SK-N-SH (cell line): ENCODE measurements around the gene LDHD. TPM values are rescaled to one million over a fixed set of nuclear protein-coding genes. Genes with fewer than 3 reads are reported as not detected.

Experiments
- CTCF ChIA-PET: fragments of 300-600, 350-600 bp; formaldehyde crosslinking; extraction: SDS; loops from one replicate; lab custom pipeline; 2021; lab: Yijun Ruan, JAX
- POLR2A ChIA-PET: fragments of 350-600 bp; sonication (Branson Sonifier 250); formaldehyde crosslinking; extraction: SDS; loops from one replicate; lab custom pipeline; 2020; ENCODE audit warnings: antibody characterized with exemption, inconsistent platforms; lab: Yijun Ruan, JAX
- DNase-seq: peaks from one replicate; pipeline ENCODE4 v3.0.0; 2012
- H2AFZ ChIP-seq: fragments of 200-600 bp; sonication (generic); 2 replicates; pipeline ENCODE4 v1.8.1; 2016; ENCODE audit warnings: antibody characterized with exemption, mild to moderate bottlenecking, low read depth
- H3F3A ChIP-seq: fragments of 200-600 bp; sonication (generic); replicated peaks from 2 replicates; pipeline ENCODE3; 2016; ENCODE audit warnings: antibody characterized with exemption, mild to moderate bottlenecking; ENCODE audit not compliant: insufficient read depth
- H3K27ac ChIP-seq, 2 experiments: fragments of 200-500 bp in 1 of 2; fragments of 200-600 bp in 1 of 2; sonication (Bioruptor generic) in 1 of 2; sonication (generic), shearing (Covaris generic) in 1 of 2; 2 replicates each; pipeline versions ENCODE4 v1.5.1 to v1.6.1; 2014 to 2016; ENCODE audit warnings: low read depth in 2 of 2, inconsistent platforms in 1 of 2, low read length in 1 of 2, mild to moderate bottlenecking in 1 of 2, mixed read lengths in 1 of 2
- H3K27me3 ChIP-seq: fragments of 200-600 bp; sonication (generic), shearing (Covaris generic); 2 replicates; pipeline ENCODE4 v1.6.1; 2016; ENCODE audit warnings: mixed run types; ENCODE audit not compliant: insufficient read depth
- H3K36me3 ChIP-seq, 2 experiments: fragments of 200-500 bp in 1 of 2; fragments of 200-600 bp in 1 of 2; sonication (Bioruptor generic) in 1 of 2; sonication (generic) in 1 of 2; replicated peaks in 1 of 2; 2 replicates each; pipeline versions ENCODE3 to v1.5.1; 2014 to 2016; ENCODE audit warnings: low read length in 1 of 2, mild to moderate bottlenecking in 1 of 2; ENCODE audit not compliant: insufficient read depth in 2 of 2, control insufficient read depth in 1 of 2
- H3K4me1 ChIP-seq, 2 experiments: fragments of 200-500 bp in 1 of 2; fragments of 200-600 bp in 1 of 2; sonication (Bioruptor generic) in 1 of 2; sonication (generic), shearing (Covaris generic) in 1 of 2; 2 replicates each; pipeline versions ENCODE4 v1.5.1 to v1.6.1; 2014 to 2016; ENCODE audit warnings: low read depth in 1 of 2, low read length in 1 of 2, mixed run types in 1 of 2; ENCODE audit not compliant: insufficient read depth in 2 of 2, control insufficient read depth in 1 of 2
- H3K4me2 ChIP-seq: fragments of 200-600 bp; sonication (generic), shearing (Covaris generic); 2 replicates; pipeline ENCODE4 v1.6.1; 2017; ENCODE audit warnings: mixed run types
- H3K4me3 ChIP-seq, 2 experiments: fragments of 200-500 bp in 1 of 2; fragments of 200-600 bp in 1 of 2; sonication (Bioruptor generic) in 1 of 2; sonication (generic), shearing (Covaris generic) in 1 of 2; 2 replicates each; pipeline versions ENCODE4 v1.5.1 to v1.8.1; 2014 to 2016; ENCODE audit warnings: low read depth in 2 of 2, inconsistent platforms in 1 of 2, low read length in 1 of 2, mild to moderate bottlenecking in 1 of 2, mixed read lengths in 1 of 2, moderate library complexity in 1 of 2
- H3K79me2 ChIP-seq: fragments of 200-600 bp; sonication (generic); 2 replicates; pipeline ENCODE4 v1.8.1; 2017; ENCODE audit warnings: mild to moderate bottlenecking; ENCODE audit not compliant: insufficient read depth
- H3K9ac ChIP-seq: fragments of 200-600 bp; sonication (generic); 2 replicates; pipeline ENCODE4 v1.6.1; 2017; ENCODE audit warnings: mixed run types
- H3K9me2 ChIP-seq: fragments of 200-600 bp; sonication (generic); 2 replicates; pipeline ENCODE4 v1.6.1; 2017; ENCODE audit warnings: mixed run types
- H3K9me3 ChIP-seq: fragments of 200-600 bp; sonication (generic); 2 replicates; pipeline ENCODE4 v1.6.1; 2017; ENCODE audit warnings: mixed run types, mild to moderate bottlenecking, moderate library complexity
- H4K20me1 ChIP-seq: fragments of 200-600 bp; sonication (generic); 2 replicates; pipeline ENCODE4 v1.6.1; 2017; ENCODE audit warnings: mild to moderate bottlenecking, mixed run types; ENCODE audit not compliant: insufficient read depth
- CHD2 ChIP-seq: fragments of 150-350 bp; IDR thresholded peaks from 2 replicates; pipeline ENCODE4 v1.6.1; 2018; ENCODE audit warnings: low read length; ENCODE audit not compliant: partially characterized antibody
- CTCF ChIP-seq: fragments of 200-600 bp; sonication (generic); IDR thresholded peaks from 2 replicates; pipeline ENCODE4 v1.6.1; 2017; ENCODE audit warnings: antibody characterized with exemption, mild to moderate bottlenecking, moderate library complexity
- ELF1 ChIP-seq: IDR thresholded peaks from 2 replicates; pipeline ENCODE4 v1.4.0; 2012
- EP300 ChIP-seq, 2 experiments: IDR thresholded peaks; 2 replicates each; pipeline versions ENCODE4 v1.4.0 to v1.6.1; 2012; ENCODE audit warnings: borderline replicate concordance in 1 of 2, low read depth in 1 of 2, low read length in 1 of 2
- FOSL2 ChIP-seq: IDR thresholded peaks from 2 replicates; pipeline ENCODE4 v1.4.0; 2012; ENCODE audit warnings: low read depth, mild to moderate bottlenecking, moderate library complexity, borderline replicate concordance
- FOXJ3 ChIP-seq: sonication (generic); formaldehyde crosslinking; IDR thresholded peaks from 2 replicates; pipeline ENCODE4 v1.5.1; 2020; ENCODE audit warnings: mild to moderate bottlenecking, missing genetic modification reagents
- FOXM1 ChIP-seq: IDR thresholded peaks from 2 replicates; pipeline ENCODE4 v1.4.0; 2012; ENCODE audit warnings: low read depth, mild to moderate bottlenecking
- GABPA ChIP-seq: IDR thresholded peaks from 2 replicates; pipeline ENCODE4 v1.4.0; 2012; ENCODE audit warnings: low read depth, mild to moderate bottlenecking
- GATA2 ChIP-seq: sonication (generic); formaldehyde crosslinking; IDR thresholded peaks from 2 replicates; pipeline ENCODE4 v1.5.0; 2020; ENCODE audit warnings: mild to moderate bottlenecking, missing genetic modification reagents
- JUND ChIP-seq: IDR thresholded peaks from 2 replicates; pipeline ENCODE4 v1.4.0; 2012
- MEF2A ChIP-seq: IDR thresholded peaks from 2 replicates; pipeline ENCODE4 v1.4.0; 2012; ENCODE audit warnings: low read depth, borderline replicate concordance
- MXI1 ChIP-seq: IDR thresholded peaks from 2 replicates; pipeline ENCODE4 v1.6.1; 2012; ENCODE audit warnings: mild to moderate bottlenecking, low read depth, low read length, improper control_type of control experiment
- NRF1 ChIP-seq: IDR thresholded peaks from 2 replicates; pipeline ENCODE4 v1.6.1; 2012; ENCODE audit warnings: low read depth, mild to moderate bottlenecking, low read length
- POLR2AphosphoS5 ChIP-seq: IDR thresholded peaks from 2 replicates; pipeline ENCODE4 v1.6.1; 2012; ENCODE audit warnings: low read depth, low read length
- RAD21 ChIP-seq: IDR thresholded peaks from 2 replicates; pipeline ENCODE4 v1.6.1; 2012; ENCODE audit warnings: mild to moderate bottlenecking, low read length
- RCOR1 ChIP-seq: fragments of 150-350 bp; IDR thresholded peaks from 2 replicates; pipeline ENCODE4 v1.6.1; 2017; ENCODE audit warnings: antibody characterized with exemption, low read length
- RFX5 ChIP-seq: IDR thresholded peaks from 2 replicates; pipeline ENCODE4 v1.6.1; 2012; ENCODE audit warnings: mild to moderate bottlenecking, improper control_type of control experiment, low read length
- RXRA ChIP-seq: IDR thresholded peaks from 2 replicates; pipeline ENCODE4 v1.4.0; 2012; ENCODE audit warnings: low read depth, mild to moderate bottlenecking, borderline replicate concordance
- SIN3A ChIP-seq: IDR thresholded peaks from 2 replicates; pipeline ENCODE4 v1.6.1; 2012; ENCODE audit warnings: low read depth, mild to moderate bottlenecking, low read length, moderate library complexity, borderline replicate concordance
- SMC3 ChIP-seq: IDR thresholded peaks from 2 replicates; pipeline ENCODE4 v1.6.1; 2012; ENCODE audit warnings: low read depth, low read length, improper control_type of control experiment
- TCF12 ChIP-seq: IDR thresholded peaks from 2 replicates; pipeline ENCODE4 v1.4.0; 2012
- YY1 ChIP-seq: IDR thresholded peaks from 2 replicates; pipeline ENCODE4 v1.4.0; 2012; ENCODE audit warnings: low read depth, mild to moderate bottlenecking
- ZBTB33 ChIP-seq: IDR thresholded peaks from 2 replicates; pipeline ENCODE4 v1.4.0; 2012; ENCODE audit warnings: low read depth, borderline replicate concordance
- WGBS: methylation state at CpG from one replicate; pipeline ENCODE4 v1.1.6; 2017; ENCODE audit warnings: low lambda C conversion rate; 5-methylcytosine and 5-hydroxymethylcytosine counted together
- polyA plus RNA-seq, 3 experiments: library from polyadenylated mRNA; depleted of rRNA; stranded (reverse); fragments of >200 nt; gene quantifications; 2 replicates each; pipeline ENCODE4 v1.2.3, GENCODE V29; 2012
- TF ChIP-seq, protein P1 (sequence below): IDR thresholded peaks from 2 replicates; pipeline ENCODE4; 2012
- TF ChIP-seq, protein P2 (sequence below): fragments of 150-350 bp; IDR thresholded peaks from 2 replicates; pipeline ENCODE4 v1.6.1; 2017; ENCODE audit warnings: antibody characterized with exemption, low read length, low read depth, borderline replicate concordance
- TF ChIP-seq, protein P3 (sequence below): IDR thresholded peaks from 2 replicates; pipeline ENCODE4 v1.4.0; 2012; ENCODE audit warnings: low read depth

LDHD gene
- polyA plus RNA-seq, 1 of the 3 experiments (the other 2 are of a cell fraction) = 0.53 TPM

- ChIA-PET CTCF (interaction anchor here (0.6 to 8.5 kb wide), 62 partner anchors 9 to 403 kb away, joined by 3 to 182 read pairs (median 4); partner anchors contain the start of genes WDR59, ZFP1 and ZNRF1), POLR2A (interaction anchor here (0.5 to 2.3 kb wide), 3 partner anchors 94 to 331 kb away, joined by 3 to 12 read pairs (median 4); partner anchors contain the start of gene ZNRF1)
- H3K4me2 ChIP-seq = peak overlapping the region; percentile 74
- H3K36me3 ChIP-seq = no peaks in the 10 kb centered on the region
- peak overlapping the region; percentile 18 to 37; a peak in 3 of 4 replicates for H3K4me3 ChIP-seq
- no peaks in the 10 kb centered on the region for H3K79me2 ChIP-seq
- 10% methylated on average over 24 of the region's 28 CpGs for WGBS
- peaks cover 25% of the 10 kb centered on the region for H3F3A ChIP-seq
- peak overlapping the region; percentile 18; the same call in 1 of the 2 replicates for H3K9ac ChIP-seq
- no peaks in the 10 kb centered on the region for H3K27me3 ChIP-seq
- DNase-seq = peak; percentile 91
- peak overlapping the region; percentile 73 to 86 for H3K27ac ChIP-seq
- no peaks in the 10 kb centered on the region for H3K9me2 ChIP-seq
- peaks cover 36 to 50% of the 10 kb centered on the region in 2 experiments; a peak in 3 of 4 replicates for H3K4me1 ChIP-seq
- no peak overlapping the region for H2AFZ ChIP-seq
- H4K20me1 ChIP-seq = no peaks in the 10 kb centered on the region
- no peaks in the 10 kb centered on the region for H3K9me3 ChIP-seq
- TF ChIP-seq TCF12 (peak; percentile 6; the same call in 1 of the 2 replicates), GABPA (no peak), SIN3A (peak; percentile 75), GATA2 (CRISPR knock-in tag) (no peak), YY1 (no peak), RAD21 (peak; percentile 91), FOSL2 (no peak), SMC3 (peak; percentile 93), EP300 (IDR thresholded peaks at IDR 0.05; ENCODE audit: borderline replicate concordance in 1 of 2, low read depth in 1 of 2, low read length in 1 of 2) (no peak), CHD2 (peak; percentile 41), RXRA (no peak), JUND (no peak), ELF1 (no peak), RFX5 (0 out of 2 replicates have a peak, but pooled peaks have one; percentile 44), RCOR1 (no peak), FOXM1 (no peak), CTCF (peak; percentile 86), MEF2A (no peak), POLR2AphosphoS5 (0 out of 2 replicates have a peak, but pooled peaks have one; percentile 24), MXI1 (peak; percentile 65), ZBTB33 (no peak), NRF1 (no peak), FOXJ3 (CRISPR knock-in tag) (no peak)
- TF ChIP-seq, protein P1, sequence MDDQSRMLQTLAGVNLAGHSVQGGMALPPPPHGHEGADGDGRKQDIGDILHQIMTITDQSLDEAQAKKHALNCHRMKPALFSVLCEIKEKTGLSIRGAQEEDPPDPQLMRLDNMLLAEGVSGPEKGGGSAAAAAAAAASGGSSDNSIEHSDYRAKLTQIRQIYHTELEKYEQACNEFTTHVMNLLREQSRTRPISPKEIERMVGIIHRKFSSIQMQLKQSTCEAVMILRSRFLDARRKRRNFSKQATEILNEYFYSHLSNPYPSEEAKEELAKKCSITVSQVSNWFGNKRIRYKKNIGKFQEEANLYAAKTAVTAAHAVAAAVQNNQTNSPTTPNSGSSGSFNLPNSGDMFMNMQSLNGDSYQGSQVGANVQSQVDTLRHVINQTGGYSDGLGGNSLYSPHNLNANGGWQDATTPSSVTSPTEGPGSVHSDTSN = no peak
- TF ChIP-seq, protein P2, sequence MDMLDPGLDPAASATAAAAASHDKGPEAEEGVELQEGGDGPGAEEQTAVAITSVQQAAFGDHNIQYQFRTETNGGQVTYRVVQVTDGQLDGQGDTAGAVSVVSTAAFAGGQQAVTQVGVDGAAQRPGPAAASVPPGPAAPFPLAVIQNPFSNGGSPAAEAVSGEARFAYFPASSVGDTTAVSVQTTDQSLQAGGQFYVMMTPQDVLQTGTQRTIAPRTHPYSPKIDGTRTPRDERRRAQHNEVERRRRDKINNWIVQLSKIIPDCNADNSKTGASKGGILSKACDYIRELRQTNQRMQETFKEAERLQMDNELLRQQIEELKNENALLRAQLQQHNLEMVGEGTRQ = no peak
- TF ChIP-seq, protein P3, sequence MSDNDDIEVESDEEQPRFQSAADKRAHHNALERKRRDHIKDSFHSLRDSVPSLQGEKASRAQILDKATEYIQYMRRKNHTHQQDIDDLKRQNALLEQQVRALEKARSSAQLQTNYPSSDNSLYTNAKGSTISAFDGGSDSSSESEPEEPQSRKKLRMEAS = peak; percentile 94
Measured at GRCh38 chr16:75110637-75111513, 5.7 kb downstream of the LDHD start.
